H9 (cell line): ENCODE measurements around the gene KDM1B. TPM values are rescaled to one million over a fixed set of nuclear protein-coding genes. Genes with fewer than 3 reads are reported as not detected.

ENCODE experiments used
- DNase-seq: peaks from one replicate; pipeline ENCODE4 v3.0.0-alpha.2; 2017
- H2AFZ ChIP-seq: one replicate; pipeline ENCODE4 v1.6.1; 2013; ENCODE audit warnings: mild to moderate bottlenecking, low read length, control low read depth, moderate library complexity
- H2AK5ac ChIP-seq: 2 replicates; pipeline ENCODE4 v1.6.1; 2013; ENCODE audit warnings: low read length, control low read depth, mixed read lengths; ENCODE audit not compliant: insufficient read length
- H2BK120ac ChIP-seq: one replicate; pipeline ENCODE4 v1.6.1; 2013; ENCODE audit warnings: low read depth, mild to moderate bottlenecking, low read length, control low read depth, inconsistent platforms; ENCODE audit not compliant: poor library complexity, severe bottlenecking
- H2BK12ac ChIP-seq: 2 replicates; pipeline ENCODE4 v1.6.1; 2013; ENCODE audit warnings: low read length, control low read depth, mixed read lengths, low read depth; ENCODE audit not compliant: insufficient read length
- H2BK15ac ChIP-seq: 2 replicates; pipeline ENCODE4 v1.6.1; 2013; ENCODE audit warnings: low read depth, low read length, control low read depth
- H2BK20ac ChIP-seq: one replicate; pipeline ENCODE4 v1.6.1; 2013; ENCODE audit warnings: low read depth, mild to moderate bottlenecking, low read length, control low read depth, inconsistent platforms; ENCODE audit not compliant: poor library complexity, severe bottlenecking
- H2BK5ac ChIP-seq: 2 replicates; pipeline ENCODE4 v1.6.1; 2013; ENCODE audit warnings: low read length, control low read depth, mixed read lengths; ENCODE audit not compliant: insufficient read length
- H3K14ac ChIP-seq: 2 replicates; pipeline ENCODE4 v1.6.1; 2013; ENCODE audit warnings: low read length, control low read depth; ENCODE audit not compliant: insufficient read depth
- H3K18ac ChIP-seq: 2 replicates; pipeline ENCODE4 v1.6.1; 2013; ENCODE audit warnings: low read depth, mild to moderate bottlenecking, mixed read lengths, low read length, control low read depth; ENCODE audit not compliant: insufficient read length
- H3K23ac ChIP-seq: 2 replicates; pipeline ENCODE4 v1.6.1; 2013; ENCODE audit warnings: low read length, control low read depth, mixed read lengths, low read depth; ENCODE audit not compliant: insufficient read length
- H3K23me2 ChIP-seq: 2 replicates; pipeline ENCODE4 v1.6.1; 2013; ENCODE audit warnings: low read depth, mild to moderate bottlenecking, mixed read lengths, low read length, control low read depth; ENCODE audit not compliant: insufficient read length, poor library complexity, severe bottlenecking
- H3K27ac ChIP-seq: 2 replicates; pipeline ENCODE4 v1.5.1; 2013; ENCODE audit warnings: low read length, control low read depth, mixed read lengths, low read depth; ENCODE audit not compliant: insufficient read length
- H3K27me3 ChIP-seq: 2 replicates; pipeline ENCODE4 v1.6.1; 2013; ENCODE audit warnings: low read length, control low read depth, inconsistent platforms; ENCODE audit not compliant: insufficient read depth
- H3K4ac ChIP-seq: 2 replicates; pipeline ENCODE4 v1.6.1; 2013; ENCODE audit warnings: low read depth, mild to moderate bottlenecking, control low read depth, inconsistent platforms, low read length, moderate library complexity
- H3K4me1 ChIP-seq: 2 replicates; pipeline ENCODE4 v1.6.1; 2013; ENCODE audit warnings: low read length, control low read depth, inconsistent platforms; ENCODE audit not compliant: insufficient read depth
- H3K4me2 ChIP-seq: 2 replicates; pipeline ENCODE4 v1.6.1; 2013; ENCODE audit warnings: low read length, control low read depth, mixed read lengths; ENCODE audit not compliant: insufficient read length, insufficient read depth
- H3K56ac ChIP-seq: 2 replicates; pipeline ENCODE4 v1.6.1; 2013; ENCODE audit warnings: low read depth, mild to moderate bottlenecking, mixed read lengths, low read length, control low read depth; ENCODE audit not compliant: insufficient read length
- H3K79me1 ChIP-seq: 2 replicates; pipeline ENCODE4 v1.6.1; 2013; ENCODE audit warnings: low read depth, mild to moderate bottlenecking, moderate library complexity, low read length, control low read depth, inconsistent platforms; ENCODE audit not compliant: insufficient read depth, poor library complexity, severe bottlenecking
- H3K79me2 ChIP-seq: 2 replicates; pipeline ENCODE4 v1.6.1; 2013; ENCODE audit warnings: low read length, control low read depth, inconsistent platforms; ENCODE audit not compliant: insufficient read depth
- H3K9ac ChIP-seq: 2 replicates; pipeline ENCODE4 v1.6.1; 2013; ENCODE audit warnings: low read length, control low read depth, mixed read lengths; ENCODE audit not compliant: insufficient read length; ENCODE audit errors: extremely low read depth
- H3K9me3 ChIP-seq: one replicate; pipeline ENCODE4 v1.6.1; 2013; ENCODE audit warnings: low read depth, low read length, inconsistent platforms; ENCODE audit not compliant: control insufficient read depth
- H3T11ph ChIP-seq: one replicate; pipeline ENCODE4 v1.6.1; 2013; ENCODE audit warnings: mild to moderate bottlenecking, low read length, control low read depth, inconsistent platforms
- H4K20me1 ChIP-seq: one replicate; pipeline ENCODE4 v1.6.1; 2013; ENCODE audit not compliant: control insufficient read depth, insufficient read length, insufficient read depth
- H4K5ac ChIP-seq: 2 replicates; pipeline ENCODE4 v1.6.1; 2013; ENCODE audit warnings: low read depth, mild to moderate bottlenecking, mixed read lengths, low read length, control low read depth; ENCODE audit not compliant: insufficient read length
- H4K8ac ChIP-seq: replicated peaks from 2 replicates; pipeline ENCODE4 v1.6.1; 2013; ENCODE audit warnings: low read length, control low read depth, mixed read lengths, low read depth; ENCODE audit not compliant: insufficient read length
- H4K91ac ChIP-seq: 2 replicates; pipeline ENCODE4 v1.6.1; 2013; ENCODE audit warnings: low read depth, mild to moderate bottlenecking, moderate library complexity, mixed read lengths, low read length, control low read depth; ENCODE audit not compliant: insufficient read length
- H3K27ac Mint-ChIP-seq, 3 experiments: 2 replicates in 2 of 3; 3 replicates in 1 of 3; pipeline ENCODE4 v1.8.0; 2020 to 2021; ENCODE audit warnings: mixed read lengths in 3 of 3, mild to moderate bottlenecking in 1 of 3, moderate library complexity in 1 of 3
- H3K27me3 Mint-ChIP-seq: 2 replicates; pipeline ENCODE4 v1.8.0; 2021; ENCODE audit warnings: low read depth, mild to moderate bottlenecking, moderate library complexity, mixed read lengths
- H3K36me3 Mint-ChIP-seq, 3 experiments: 2 replicates in 2 of 3; 3 replicates in 1 of 3; pipeline ENCODE4 v1.8.0; 2020 to 2021; ENCODE audit warnings: low read depth in 3 of 3, mixed read lengths in 3 of 3; ENCODE audit not compliant: insufficient read depth in 1 of 3
- H3K4me1 Mint-ChIP-seq, 2 experiments: 2 replicates each; pipeline ENCODE4 v1.8.0; 2020; ENCODE audit warnings: mixed read lengths in 2 of 2
- H3K4me3 Mint-ChIP-seq, 2 experiments: 2 replicates in 1 of 2; 3 replicates in 1 of 2; pipeline ENCODE4 v1.8.0; 2020 to 2021; ENCODE audit warnings: mild to moderate bottlenecking in 2 of 2, mixed read lengths in 2 of 2, moderate library complexity in 1 of 2
- H3K9me3 Mint-ChIP-seq, 2 experiments: 2 replicates in 1 of 2; 3 replicates in 1 of 2; pipeline ENCODE4 v1.8.0; 2020; ENCODE audit warnings: mild to moderate bottlenecking in 2 of 2, mixed read lengths in 2 of 2, moderate library complexity in 1 of 2
- WGBS: extraction: QIAGEN DNeasy Blood & Tissue Kit; methylation state at CpG from one replicate; pipeline ENCODE4 v1.1.7; 2013; ENCODE audit warnings: missing lambda C conversion rate, low lambda C conversion rate, mixed read lengths; ENCODE audit not compliant: insufficient read length; ENCODE audit errors: extremely low coverage; 5-methylcytosine and 5-hydroxymethylcytosine counted together
- total RNA-seq: library from RNA; stranded (reverse); gene quantifications from 2 replicates; pipeline ENCODE4 v1.2.1, GENCODE V29; 2021
- TF ChIP-seq, protein P1 (sequence below): fragments of 200-600 bp; sonication (generic); conservative IDR thresholded peaks from 3 replicates; pipeline ENCODE4 v1.8.0; 2021; ENCODE audit warnings: antibody characterized with exemption, mild to moderate bottlenecking

The KDM1B gene
- total RNA-seq, 1 experiment from 2014 or later, result 5.4 TPM

DNA sequence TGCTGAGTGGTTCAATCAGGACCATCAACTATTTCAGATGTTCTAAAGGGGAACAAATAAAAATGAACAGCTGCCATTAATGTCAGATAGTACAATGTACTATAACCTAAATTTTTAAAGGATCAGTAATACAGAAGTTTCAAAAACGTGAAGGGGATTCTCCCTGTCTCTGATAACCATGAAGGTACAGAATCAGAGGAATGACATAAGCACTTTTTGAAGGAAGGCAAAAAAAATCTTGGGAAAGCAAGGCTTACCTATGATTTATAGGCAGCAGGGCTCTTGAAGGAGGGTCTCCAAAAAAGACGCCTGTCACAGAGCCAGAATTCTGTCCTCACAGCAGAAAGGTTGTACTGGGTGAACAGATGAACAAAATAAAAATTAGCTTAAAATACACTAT is 89.0 kb downstream of the KDM1B start:
- no peak overlapping the region for H2BK120ac ChIP-seq
- H3K18ac ChIP-seq, result no peak overlapping the region
- Mint-ChIP-seq H3K4me3 (no peak overlapping the region), H3K36me3 (peaks cover 67 to 92% (median 83%) of the 10 kb centered on the region in 3 experiments), H3K27ac (no peak overlapping the region; a peak in 1 of 7 replicates), H3K9me3 (no peaks in the 10 kb centered on the region), H3K27me3 (no peaks in the 10 kb centered on the region), H3K4me1 (peaks cover 23 to 33% of the 10 kb centered on the region in 2 experiments)
- H4K20me1 ChIP-seq, result no peaks in the 10 kb centered on the region
- H4K91ac ChIP-seq, result no peak overlapping the region
- H2BK5ac ChIP-seq, result no peak overlapping the region
- H3K4me1 ChIP-seq, result no peaks in the 10 kb centered on the region; the same call in 1 of the 2 replicates
- H2BK12ac ChIP-seq, result no peak overlapping the region
- no peak overlapping the region for H3K4me2 ChIP-seq
- H3K79me2 ChIP-seq, result peaks cover 3% of the 10 kb centered on the region; the same call in 1 of the 2 replicates
- no peak overlapping the region for H3T11ph ChIP-seq
- WGBS, result no CpG with 5 or more reads among the region's 2 CpGs
- no peak overlapping the region for H3K56ac ChIP-seq
- H3K27ac ChIP-seq, result no peak overlapping the region
- no peak overlapping the region for H3K14ac ChIP-seq
- no peak overlapping the region for H3K4ac ChIP-seq
- H4K8ac ChIP-seq, result no peak overlapping the region
- peaks cover 12% of the 10 kb centered on the region for H3K79me1 ChIP-seq
- no peaks in the 10 kb centered on the region for H3K27me3 ChIP-seq
- no peak overlapping the region for H2AK5ac ChIP-seq
- H2BK20ac ChIP-seq, result no peak overlapping the region
- DNase-seq, result no peak
- no peak overlapping the region for H2AFZ ChIP-seq
- no peak overlapping the region for H3K23ac ChIP-seq
- H4K5ac ChIP-seq, result no peak overlapping the region
- no peaks in the 10 kb centered on the region for H3K23me2 ChIP-seq
- TF ChIP-seq, protein P1, sequence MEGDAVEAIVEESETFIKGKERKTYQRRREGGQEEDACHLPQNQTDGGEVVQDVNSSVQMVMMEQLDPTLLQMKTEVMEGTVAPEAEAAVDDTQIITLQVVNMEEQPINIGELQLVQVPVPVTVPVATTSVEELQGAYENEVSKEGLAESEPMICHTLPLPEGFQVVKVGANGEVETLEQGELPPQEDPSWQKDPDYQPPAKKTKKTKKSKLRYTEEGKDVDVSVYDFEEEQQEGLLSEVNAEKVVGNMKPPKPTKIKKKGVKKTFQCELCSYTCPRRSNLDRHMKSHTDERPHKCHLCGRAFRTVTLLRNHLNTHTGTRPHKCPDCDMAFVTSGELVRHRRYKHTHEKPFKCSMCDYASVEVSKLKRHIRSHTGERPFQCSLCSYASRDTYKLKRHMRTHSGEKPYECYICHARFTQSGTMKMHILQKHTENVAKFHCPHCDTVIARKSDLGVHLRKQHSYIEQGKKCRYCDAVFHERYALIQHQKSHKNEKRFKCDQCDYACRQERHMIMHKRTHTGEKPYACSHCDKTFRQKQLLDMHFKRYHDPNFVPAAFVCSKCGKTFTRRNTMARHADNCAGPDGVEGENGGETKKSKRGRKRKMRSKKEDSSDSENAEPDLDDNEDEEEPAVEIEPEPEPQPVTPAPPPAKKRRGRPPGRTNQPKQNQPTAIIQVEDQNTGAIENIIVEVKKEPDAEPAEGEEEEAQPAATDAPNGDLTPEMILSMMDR, result no peak
- H2BK15ac ChIP-seq, result no peak overlapping the region
- no peak overlapping the region for H3K9ac ChIP-seq
- H3K9me3 ChIP-seq, result no peaks in the 10 kb centered on the region
